Mononuclear cell (primary cell): ENCODE measurements around the gene GATA5. TPM values are rescaled to one million over a fixed set of nuclear protein-coding genes. Genes with fewer than 3 reads are reported as not detected.

Source experiments
- H3K27me3 ChIP-seq: 2 replicates; pipeline ENCODE4 v1.6.0; 2011; ENCODE audit warnings: low read length, control low read depth; ENCODE audit not compliant: insufficient read depth
- H3K4me1 ChIP-seq: 2 replicates; pipeline ENCODE4 v1.5.1; 2011; ENCODE audit warnings: mild to moderate bottlenecking, low read length, control low read depth; ENCODE audit not compliant: insufficient read depth
- H3K4me3 ChIP-seq: 2 replicates; pipeline ENCODE4 v1.5.1; 2011; ENCODE audit warnings: mild to moderate bottlenecking, low read length, moderate library complexity
- H3K9me3 ChIP-seq: 2 replicates; pipeline ENCODE4 v1.5.1; 2011; ENCODE audit warnings: low read depth, mild to moderate bottlenecking, control low read depth, low read length
- total RNA-seq: library from RNA; depleted of rRNA; stranded (reverse); fragments of >200 nt; gene quantifications from one replicate; pipeline ENCODE4 v1.2.3, GENCODE V29; 2012

The GATA5 gene
- total RNA-seq, 1 donor: not detected

DNA sequence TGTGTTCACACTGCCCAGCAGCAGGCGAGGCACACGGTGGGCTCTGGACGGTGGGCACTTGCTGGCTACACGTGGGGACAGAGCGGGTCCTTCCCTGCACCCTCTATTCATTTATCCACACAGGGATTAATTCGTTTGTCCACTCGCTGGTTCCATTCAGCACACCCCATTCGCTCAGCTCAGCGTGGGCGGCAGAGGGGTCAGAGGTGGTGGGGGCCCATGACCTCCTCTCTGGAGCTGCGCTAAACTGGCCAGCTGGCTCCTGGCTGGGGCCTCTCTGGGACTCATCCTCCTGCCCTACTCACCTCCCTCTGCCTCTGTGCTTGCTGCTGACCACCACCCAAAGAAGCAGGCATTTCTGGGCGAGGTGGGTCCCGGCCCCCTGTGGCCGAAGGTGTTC lies 27.0 kb downstream of the GATA5 start:
- no peaks in the 10 kb centered on the region for H3K9me3 ChIP-seq
- no peak overlapping the region for H3K4me3 ChIP-seq
- no peaks in the 10 kb centered on the region for H3K27me3 ChIP-seq
- H3K4me1 ChIP-seq: no peaks in the 10 kb centered on the region

DNA sequence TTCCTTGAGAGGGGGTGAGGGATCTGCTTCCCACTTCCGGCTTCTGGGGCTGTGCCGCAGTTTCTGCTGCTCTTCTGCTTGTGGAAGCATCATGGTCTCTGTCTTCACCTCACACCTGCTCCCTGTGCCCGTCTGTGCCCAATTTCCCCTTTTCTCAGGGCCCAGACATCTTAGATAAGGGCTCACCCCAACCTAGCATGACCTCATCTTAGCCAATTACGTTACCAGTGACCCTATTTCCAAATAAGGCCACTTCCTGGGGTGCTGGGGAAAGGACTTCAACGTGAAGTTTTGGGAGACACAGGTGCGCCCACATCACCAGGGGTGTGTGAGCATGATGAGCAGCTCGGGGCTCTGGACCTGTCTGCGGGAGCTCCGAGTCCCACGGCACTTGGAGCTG lies 27.8 kb downstream of the GATA5 start:
- no peak overlapping the region for H3K4me3 ChIP-seq
- no peaks in the 10 kb centered on the region for H3K27me3 ChIP-seq
- no peaks in the 10 kb centered on the region for H3K4me1 ChIP-seq
- H3K9me3 ChIP-seq: no peaks in the 10 kb centered on the region

DNA sequence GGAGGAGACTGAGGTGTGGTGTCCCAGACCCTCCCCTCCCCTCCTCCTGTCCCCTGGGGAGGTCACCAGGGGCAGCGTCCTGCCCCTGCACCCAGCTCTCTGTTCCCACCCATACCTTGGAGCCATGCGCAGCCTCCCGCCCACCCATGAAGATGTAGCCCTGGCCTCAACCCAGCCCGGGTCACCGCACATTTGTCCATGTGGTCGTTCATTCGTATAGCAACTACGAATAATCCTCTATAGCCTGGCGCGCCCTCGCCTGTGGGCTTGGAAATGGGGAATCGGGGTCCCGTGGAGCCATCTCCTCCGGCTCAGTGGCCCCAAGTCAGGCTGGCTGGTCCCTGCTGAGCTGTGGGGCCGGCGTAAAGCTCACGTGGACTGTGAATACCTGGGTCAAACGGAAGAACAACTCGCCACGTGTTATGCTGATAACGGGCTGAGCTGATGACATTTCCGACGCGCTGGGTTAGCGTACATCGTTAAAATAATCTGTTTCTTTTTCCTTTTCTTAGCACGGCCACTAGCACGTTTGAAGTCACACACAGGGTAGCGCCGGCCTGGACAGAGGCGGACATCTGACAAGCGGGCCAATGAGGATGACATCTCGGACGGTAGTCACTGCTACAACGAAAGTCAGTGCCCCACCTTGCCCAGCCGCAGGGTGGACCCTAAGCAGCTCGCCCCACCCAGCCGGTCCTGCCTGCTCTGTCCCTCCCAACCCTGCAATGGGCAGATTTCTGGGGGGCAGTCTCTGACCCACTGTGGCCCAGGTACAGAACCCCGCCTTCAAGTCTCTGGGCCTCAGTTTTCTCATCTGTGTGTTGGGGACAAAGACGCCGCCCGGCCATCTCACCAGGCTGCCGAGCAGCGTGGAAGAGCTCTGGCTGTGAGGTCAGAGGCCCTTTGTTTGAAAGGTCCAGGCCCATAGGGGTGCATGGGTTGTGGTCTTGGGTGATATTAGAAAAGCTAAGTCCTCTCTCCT lies 28.6 kb downstream of the GATA5 start:
- no peak overlapping the region for H3K4me3 ChIP-seq
- H3K9me3 ChIP-seq: no peaks in the 10 kb centered on the region
- no peaks in the 10 kb centered on the region for H3K4me1 ChIP-seq
- no peaks in the 10 kb centered on the region for H3K27me3 ChIP-seq

- Histone ChIP-seq H3K4me1 (no peaks in the 10 kb centered on the region), H3K4me3 (no peak overlapping the region), H3K27me3 (no peaks in the 10 kb centered on the region), H3K9me3 (no peaks in the 10 kb centered on the region)
Observed at GRCh38 chr20:62446481-62446880, 29.3 kb downstream of the GATA5 start.

DNA sequence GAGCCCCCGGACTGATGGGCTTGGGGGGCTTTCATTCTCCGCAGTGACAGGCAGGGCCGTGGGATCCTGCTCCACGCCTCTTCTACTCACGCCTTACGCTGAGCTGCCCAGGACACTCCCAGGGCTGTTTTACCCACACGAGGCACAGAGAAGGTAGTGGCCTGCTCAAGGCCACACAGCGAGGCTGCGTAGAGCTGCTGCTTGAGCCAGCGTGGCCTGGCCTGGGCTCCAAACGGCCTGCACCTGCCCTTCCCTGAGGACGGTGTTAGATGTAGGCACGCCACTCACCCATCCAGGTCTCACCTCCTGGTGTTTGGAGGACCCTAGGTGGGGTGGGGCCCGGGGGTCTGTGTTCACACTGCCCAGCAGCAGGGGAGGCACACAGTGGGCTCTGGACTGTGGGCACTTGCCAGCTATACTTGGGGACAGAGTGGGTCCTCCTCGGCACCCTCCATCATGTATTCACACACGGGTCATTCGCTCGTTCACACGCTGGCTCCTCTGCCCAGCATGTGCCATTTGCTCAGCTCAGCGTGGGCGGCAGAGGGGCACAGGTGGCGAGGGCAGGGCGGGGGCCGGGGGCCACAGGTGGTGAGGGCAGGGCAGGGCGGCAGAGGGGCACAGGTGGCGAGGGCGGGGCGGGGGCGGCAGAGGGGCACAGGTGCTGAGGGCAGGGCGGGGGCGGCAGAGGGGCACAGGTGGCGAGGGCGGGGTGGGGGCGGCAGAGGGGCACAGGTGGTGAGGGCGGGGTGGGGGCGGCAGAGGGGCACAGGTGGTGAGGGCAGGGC lies 30.0 kb downstream of the GATA5 start:
- Histone ChIP-seq H3K4me3 (no peak overlapping the region), H3K9me3 (no peaks in the 10 kb centered on the region), H3K27me3 (no peaks in the 10 kb centered on the region), H3K4me1 (no peaks in the 10 kb centered on the region)

GRCh38 chr20:62444286-62444685 lies 31.5 kb downstream of the GATA5 start:
- Histone ChIP-seq H3K27me3 (no peaks in the 10 kb centered on the region), H3K9me3 (no peaks in the 10 kb centered on the region), H3K4me3 (no peak overlapping the region), H3K4me1 (no peaks in the 10 kb centered on the region)

DNA sequence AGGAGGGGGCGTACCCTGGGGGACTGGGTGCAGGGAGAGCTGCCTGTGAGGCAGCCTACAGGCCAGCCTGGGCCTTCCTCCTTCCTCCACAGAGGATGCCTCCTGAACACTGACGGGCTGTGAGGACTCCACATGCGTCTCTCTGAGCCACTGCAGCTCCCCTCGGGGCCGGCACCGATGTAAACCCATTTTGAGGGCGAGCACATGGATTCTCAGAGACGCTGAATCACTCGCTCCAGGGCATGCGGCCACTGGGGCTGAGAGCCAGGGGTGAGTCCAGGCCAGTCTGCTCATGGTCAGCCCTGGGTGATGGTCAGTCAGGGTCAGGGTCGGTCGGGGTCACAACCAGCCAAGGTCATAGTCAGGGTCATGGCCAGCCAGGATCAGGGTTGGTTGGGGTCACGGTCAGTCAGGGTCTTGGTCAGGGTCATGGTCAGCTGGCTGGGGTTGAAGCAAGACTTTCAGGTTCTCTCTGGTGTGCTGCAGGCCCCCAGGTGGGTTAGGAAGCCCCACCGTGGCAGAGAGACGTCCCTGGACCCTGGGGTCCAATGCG lies 33.7 kb downstream of the GATA5 start:
- H3K9me3 ChIP-seq: no peaks in the 10 kb centered on the region
- H3K27me3 ChIP-seq: no peaks in the 10 kb centered on the region

DNA sequence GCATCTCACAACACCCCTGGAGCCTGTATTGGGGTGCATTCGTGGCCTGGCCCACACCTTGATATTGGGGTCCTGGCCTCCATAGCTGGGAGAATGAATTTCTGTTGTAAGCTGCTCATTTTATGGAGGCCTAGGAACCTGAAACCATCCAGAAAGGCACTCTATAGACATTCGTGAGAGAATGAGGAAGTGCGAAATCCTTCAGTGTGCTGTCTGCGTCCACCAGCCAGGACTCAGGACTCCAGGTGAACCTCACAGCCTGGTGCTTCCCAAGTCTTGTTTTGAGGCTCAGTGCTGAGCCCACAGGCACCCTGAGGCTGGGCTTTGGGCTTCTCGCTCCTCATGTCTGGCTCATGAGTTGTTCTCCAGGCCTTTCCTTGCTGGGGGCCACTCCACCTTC lies 36.6 kb downstream of the GATA5 start:
- no peaks in the 10 kb centered on the region for H3K27me3 ChIP-seq
- no peak overlapping the region for H3K4me3 ChIP-seq
- H3K4me1 ChIP-seq: no peaks in the 10 kb centered on the region
- H3K9me3 ChIP-seq: no peaks in the 10 kb centered on the region

More for the DNA sequence above, 33.7 kb downstream of the GATA5 start:
- H3K4me3 ChIP-seq: no peak overlapping the region
- no peaks in the 10 kb centered on the region for H3K4me1 ChIP-seq

GRCh38 chr20:62437927-62438326 lies 37.9 kb downstream of the GATA5 start:
- no peaks in the 10 kb centered on the region for H3K27me3 ChIP-seq
- H3K9me3 ChIP-seq: no peaks in the 10 kb centered on the region
- H3K4me1 ChIP-seq: no peaks in the 10 kb centered on the region
- no peak overlapping the region for H3K4me3 ChIP-seq

- Histone ChIP-seq H3K4me3 (no peak overlapping the region), H3K4me1 (no peaks in the 10 kb centered on the region), H3K9me3 (no peaks in the 10 kb centered on the region), H3K27me3 (no peaks in the 10 kb centered on the region)
Observed at GRCh38 chr20:62437496-62437895, 38.3 kb downstream of the GATA5 start.

DNA sequence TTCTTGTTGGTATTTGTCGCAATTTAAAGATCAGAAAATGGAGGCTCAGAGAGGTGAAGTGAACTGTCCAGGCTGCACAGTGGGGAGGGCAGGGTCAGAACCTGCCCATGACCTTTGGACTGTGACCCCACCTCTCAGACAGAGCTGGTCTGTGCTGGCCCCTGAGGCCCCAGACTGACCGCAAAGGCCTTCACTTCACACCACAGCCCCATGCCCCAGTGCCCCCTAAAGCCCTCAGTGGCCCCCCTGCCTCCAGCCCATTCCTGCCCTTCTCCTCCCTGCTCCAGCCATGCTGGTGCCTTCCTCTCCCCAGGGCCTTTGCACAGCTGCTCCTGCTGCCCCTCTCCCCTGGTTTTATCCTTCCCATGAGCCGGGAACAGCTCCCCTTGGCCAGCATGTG lies 39.1 kb downstream of the GATA5 start:
- H3K9me3 ChIP-seq: no peaks in the 10 kb centered on the region
- H3K27me3 ChIP-seq: no peaks in the 10 kb centered on the region
- H3K4me3 ChIP-seq: no peak overlapping the region
- no peaks in the 10 kb centered on the region for H3K4me1 ChIP-seq

- no peaks in the 10 kb centered on the region for H3K9me3 ChIP-seq
- no peaks in the 10 kb centered on the region for H3K4me1 ChIP-seq
- H3K4me3 ChIP-seq: no peak overlapping the region
- no peaks in the 10 kb centered on the region for H3K27me3 ChIP-seq
Observed at GRCh38 chr20:62433658-62434497, 41.9 kb downstream of the GATA5 start.

DNA sequence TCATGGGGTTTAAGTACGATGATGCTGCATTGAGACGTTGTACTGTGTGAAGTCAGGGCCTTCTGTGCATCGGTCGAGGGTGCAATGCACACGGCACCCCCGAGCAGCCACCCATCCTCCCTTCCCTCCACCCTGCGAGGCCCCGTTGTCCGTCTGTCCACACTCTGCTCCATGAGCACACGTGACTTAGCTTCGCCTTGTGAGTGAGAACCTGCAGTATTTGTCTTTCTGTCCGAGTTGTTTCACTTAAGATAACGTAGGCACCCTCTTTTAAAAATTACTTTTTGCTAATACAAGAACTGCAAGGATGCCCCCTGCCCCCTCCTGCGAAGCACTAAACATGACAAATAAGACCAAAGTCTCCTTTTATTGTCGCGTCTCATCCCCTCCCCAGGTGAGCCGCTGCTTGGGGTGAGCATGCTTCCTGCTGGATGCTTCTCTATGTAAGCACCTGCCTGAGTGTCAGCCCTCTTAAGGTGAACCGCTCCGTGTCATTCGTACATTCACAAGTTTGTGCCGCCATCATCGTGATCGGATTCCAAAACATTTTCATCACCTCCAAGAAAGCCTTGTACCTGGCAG lies 44.8 kb downstream of the GATA5 start:
- H3K4me3 ChIP-seq: no peak overlapping the region
- H3K4me1 ChIP-seq: no peaks in the 10 kb centered on the region
- H3K27me3 ChIP-seq: no peaks in the 10 kb centered on the region
- H3K9me3 ChIP-seq: no peaks in the 10 kb centered on the region

- no peak overlapping the region for H3K4me3 ChIP-seq
- no peaks in the 10 kb centered on the region for H3K4me1 ChIP-seq
- no peaks in the 10 kb centered on the region for H3K27me3 ChIP-seq
- no peaks in the 10 kb centered on the region for H3K9me3 ChIP-seq
Observed at GRCh38 chr20:62430311-62430853, 45.4 kb downstream of the GATA5 start.
